ENCODE data around the gene ATP6V0A4. TPM values are rescaled to one million over a fixed set of nuclear protein-coding genes. Genes with fewer than 3 reads are reported as not detected.
"Not testable (repeated sequence)": the region's sequence is repeated elsewhere in the genome, so short reads cannot be mapped to it uniquely, and the experiment has no call there.

The ATP6V0A4 gene
- total RNA-seq, 1 donor from 2014 or later = 0.50 TPM

DNA sequence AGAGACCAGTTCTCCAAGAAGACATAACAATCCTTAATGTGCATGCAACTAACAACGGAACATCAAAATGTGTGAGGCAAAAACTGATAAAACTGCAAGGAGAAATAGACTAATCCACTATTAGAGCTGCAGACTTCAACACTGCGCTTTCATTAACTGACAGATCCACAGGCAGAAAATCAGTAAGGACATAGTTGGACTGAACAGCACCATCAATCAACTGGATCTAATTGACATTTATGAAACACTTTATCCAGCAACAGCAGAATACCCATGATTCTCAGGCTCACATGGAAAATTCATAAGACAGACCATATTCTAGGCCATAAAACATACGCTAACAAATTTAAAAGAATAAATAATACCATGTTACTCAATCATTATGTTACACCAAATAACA is 21.6 kb upstream of the ATP6V0A4 start:
- Mint-ChIP-seq H3K27me3 (no peaks in the 10 kb centered on the region), H3K4me1 (ENCODE audit: low read depth) (no peaks in the 10 kb centered on the region), H3K4me3 (ENCODE audit: low read depth) (no peak overlapping the region), H3K9me3 (ENCODE audit: low read depth) (no peaks in the 10 kb centered on the region), H3K36me3 (ENCODE audit: insufficient read depth) (no peaks in the 10 kb centered on the region), H3K27ac (no peak overlapping the region)
- TF ChIP-seq, protein P1, sequence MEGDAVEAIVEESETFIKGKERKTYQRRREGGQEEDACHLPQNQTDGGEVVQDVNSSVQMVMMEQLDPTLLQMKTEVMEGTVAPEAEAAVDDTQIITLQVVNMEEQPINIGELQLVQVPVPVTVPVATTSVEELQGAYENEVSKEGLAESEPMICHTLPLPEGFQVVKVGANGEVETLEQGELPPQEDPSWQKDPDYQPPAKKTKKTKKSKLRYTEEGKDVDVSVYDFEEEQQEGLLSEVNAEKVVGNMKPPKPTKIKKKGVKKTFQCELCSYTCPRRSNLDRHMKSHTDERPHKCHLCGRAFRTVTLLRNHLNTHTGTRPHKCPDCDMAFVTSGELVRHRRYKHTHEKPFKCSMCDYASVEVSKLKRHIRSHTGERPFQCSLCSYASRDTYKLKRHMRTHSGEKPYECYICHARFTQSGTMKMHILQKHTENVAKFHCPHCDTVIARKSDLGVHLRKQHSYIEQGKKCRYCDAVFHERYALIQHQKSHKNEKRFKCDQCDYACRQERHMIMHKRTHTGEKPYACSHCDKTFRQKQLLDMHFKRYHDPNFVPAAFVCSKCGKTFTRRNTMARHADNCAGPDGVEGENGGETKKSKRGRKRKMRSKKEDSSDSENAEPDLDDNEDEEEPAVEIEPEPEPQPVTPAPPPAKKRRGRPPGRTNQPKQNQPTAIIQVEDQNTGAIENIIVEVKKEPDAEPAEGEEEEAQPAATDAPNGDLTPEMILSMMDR (IDR thresholded peaks at IDR 0.05; ENCODE audit: unreplicated experiment) = no peak
- no peak for DNase-seq (ENCODE audit: low spot score, unreplicated experiment)

DNA sequence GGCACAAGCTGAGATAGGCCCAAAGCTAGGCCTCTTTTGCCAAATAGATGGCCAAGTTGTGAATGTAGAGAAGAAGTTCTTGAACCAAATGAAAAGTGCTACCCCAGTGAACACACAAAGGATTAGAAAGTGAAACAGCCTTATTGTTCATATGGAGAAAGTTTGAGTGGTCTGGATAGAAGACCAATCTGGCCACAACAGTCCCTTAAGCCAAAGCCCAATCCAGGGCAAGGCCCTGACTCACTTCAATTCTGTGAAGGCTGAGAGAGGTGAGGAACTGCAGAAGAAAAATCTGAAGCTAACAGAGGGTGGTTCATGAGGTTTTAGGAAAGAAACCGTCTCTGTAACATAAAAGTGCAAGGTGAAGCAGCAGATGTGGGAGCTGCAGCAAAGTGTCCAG is 18.7 kb upstream of the ATP6V0A4 start:
- no peaks in the 10 kb centered on the region for H3K9me3 Mint-ChIP-seq (ENCODE audit: low read depth)
- H3K4me1 Mint-ChIP-seq (ENCODE audit: low read depth) = no peaks in the 10 kb centered on the region
- no peak overlapping the region for H3K27ac Mint-ChIP-seq
- H3K4me3 Mint-ChIP-seq (ENCODE audit: low read depth) = no peak overlapping the region
- TF ChIP-seq, protein P1 (IDR thresholded peaks at IDR 0.05; ENCODE audit: unreplicated experiment) = no peak
- no peak for DNase-seq (ENCODE audit: low spot score, unreplicated experiment)
- no peaks in the 10 kb centered on the region for H3K27me3 Mint-ChIP-seq
- no peaks in the 10 kb centered on the region for H3K36me3 Mint-ChIP-seq (ENCODE audit: insufficient read depth)

DNA sequence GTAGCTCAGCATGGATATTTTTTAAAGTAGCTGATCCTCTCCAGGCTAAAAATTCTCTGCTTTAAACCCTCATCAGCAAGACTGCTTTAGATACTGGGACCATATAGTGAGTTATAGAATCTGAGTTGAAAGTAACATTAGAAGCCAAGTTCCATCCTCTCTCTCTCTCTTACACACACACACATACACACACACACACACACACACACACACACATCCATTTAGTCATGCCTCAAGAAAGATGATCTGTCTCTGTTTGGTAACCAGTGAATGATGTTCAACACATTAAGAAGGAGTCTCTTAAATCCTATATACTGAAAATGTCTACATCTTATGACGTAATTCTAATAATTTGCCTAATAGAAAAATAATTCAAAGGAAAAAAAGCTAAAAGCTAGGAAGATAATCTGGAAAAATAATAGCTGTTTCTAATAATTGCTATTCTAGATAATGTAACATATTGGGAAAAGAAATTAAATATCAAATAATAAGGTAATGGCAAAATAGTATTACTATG is 16.9 kb upstream of the ATP6V0A4 start:
- Mint-ChIP-seq H3K27me3 (no peaks in the 10 kb centered on the region), H3K9me3 (ENCODE audit: low read depth) (no peaks in the 10 kb centered on the region), H3K4me1 (ENCODE audit: low read depth) (no peaks in the 10 kb centered on the region), H3K4me3 (ENCODE audit: low read depth) (no peak overlapping the region), H3K27ac (no peak overlapping the region), H3K36me3 (ENCODE audit: insufficient read depth) (no peaks in the 10 kb centered on the region)
- TF ChIP-seq, protein P1 (IDR thresholded peaks at IDR 0.05; ENCODE audit: unreplicated experiment) = no peak
- no peak for DNase-seq (ENCODE audit: low spot score, unreplicated experiment)

DNA sequence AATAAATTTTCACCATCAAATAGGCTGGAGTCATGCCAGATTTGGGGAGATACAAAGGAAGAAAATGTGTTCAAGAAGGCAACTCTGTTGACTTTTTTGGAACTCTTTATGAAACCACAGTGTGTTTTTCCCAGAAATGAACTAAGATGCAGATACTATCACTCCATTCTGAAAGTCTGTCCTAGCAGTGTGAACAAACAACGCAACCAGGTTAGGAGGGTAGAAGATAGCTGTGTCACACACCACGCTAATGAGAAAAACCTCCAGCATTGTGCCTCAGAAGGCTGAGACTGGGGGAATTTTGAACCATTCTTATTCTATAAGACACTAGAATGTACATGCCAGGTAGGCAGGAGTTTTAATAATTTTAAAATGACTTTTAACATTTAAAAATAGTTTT is 15.9 kb upstream of the ATP6V0A4 start:
- H3K27ac Mint-ChIP-seq = no peak overlapping the region
- DNase-seq (ENCODE audit: low spot score, unreplicated experiment) = no peak

DNA sequence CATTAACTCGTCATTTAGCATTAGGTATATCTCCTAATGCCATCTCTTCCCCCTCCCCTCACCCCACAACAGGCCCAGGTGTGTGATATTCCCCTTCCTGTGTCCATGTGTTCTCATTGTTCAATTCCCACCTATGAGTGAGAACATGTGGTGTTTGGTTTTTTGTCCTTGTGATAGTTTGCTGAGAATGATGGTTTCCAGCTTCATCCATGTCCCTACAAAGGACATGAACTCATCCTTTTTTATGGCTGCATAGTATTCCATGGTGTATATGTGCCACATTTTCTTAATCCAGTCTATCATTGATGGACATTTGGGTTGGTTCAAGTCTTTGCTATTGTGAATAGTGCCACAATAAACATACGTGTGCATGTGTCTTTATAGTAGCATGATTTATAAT is 13.3 kb upstream of the ATP6V0A4 start:
- not testable (repeated sequence) for H3K36me3 Mint-ChIP-seq (ENCODE audit: insufficient read depth); H3K9me3 Mint-ChIP-seq (ENCODE audit: low read depth); H3K4me1 Mint-ChIP-seq (ENCODE audit: low read depth); H3K27ac Mint-ChIP-seq; H3K4me3 Mint-ChIP-seq (ENCODE audit: low read depth); H3K27me3 Mint-ChIP-seq; DNase-seq (ENCODE audit: low spot score, unreplicated experiment)

More for the DNA sequence above, 15.9 kb upstream of the ATP6V0A4 start:
- Mint-ChIP-seq H3K27me3 (no peaks in the 10 kb centered on the region), H3K4me1 (ENCODE audit: low read depth) (no peaks in the 10 kb centered on the region), H3K4me3 (ENCODE audit: low read depth) (no peak overlapping the region), H3K36me3 (ENCODE audit: insufficient read depth) (no peaks in the 10 kb centered on the region), H3K9me3 (ENCODE audit: low read depth) (no peaks in the 10 kb centered on the region)
- TF ChIP-seq, protein P1 (IDR thresholded peaks at IDR 0.05; ENCODE audit: unreplicated experiment) = no peak

DNA sequence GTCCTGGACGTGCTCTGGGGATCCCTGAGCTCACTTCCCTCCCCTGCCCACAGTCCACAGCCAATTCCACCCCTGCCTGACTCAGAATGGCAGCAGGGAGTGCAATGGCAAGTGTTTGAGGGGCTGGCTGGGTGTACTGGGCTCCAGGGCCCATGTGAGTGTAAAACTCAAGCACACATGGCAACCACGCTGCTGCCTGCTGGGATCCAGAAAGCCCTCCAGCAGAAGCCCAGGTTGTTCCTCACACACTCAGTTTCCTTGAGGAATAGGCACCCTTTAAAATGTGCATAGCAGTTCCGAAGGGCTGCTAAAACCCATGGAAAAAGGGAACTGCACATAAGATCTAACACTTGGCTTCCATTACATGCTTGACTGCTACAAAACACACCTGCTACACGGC is 11.3 kb upstream of the ATP6V0A4 start:
- no peak overlapping the region for H3K27ac Mint-ChIP-seq
- no peak for DNase-seq (ENCODE audit: low spot score, unreplicated experiment)
- TF ChIP-seq, protein P1 (IDR thresholded peaks at IDR 0.05; ENCODE audit: unreplicated experiment) = no peak

More for the DNA sequence above, 11.3 kb upstream of the ATP6V0A4 start:
- no peak overlapping the region for H3K4me3 Mint-ChIP-seq (ENCODE audit: low read depth)
- no peaks in the 10 kb centered on the region for H3K9me3 Mint-ChIP-seq (ENCODE audit: low read depth)
- no peaks in the 10 kb centered on the region for H3K27me3 Mint-ChIP-seq
- no peaks in the 10 kb centered on the region for H3K4me1 Mint-ChIP-seq (ENCODE audit: low read depth)
- H3K36me3 Mint-ChIP-seq (ENCODE audit: insufficient read depth) = no peaks in the 10 kb centered on the region

Measured in progenitor cell of endocrine pancreas (in vitro differentiated cells).